Measurements from ENCODE around the gene PLXNA4.

PLXNA4 gene

GRCh38 chr7:132436121-132436520, 140.1 kb downstream of the PLXNA4 start:
- no peaks in the 10 kb centered on the region for H3K4me1 ChIP-seq (ENCODE audit: insufficient read depth, low read length, severe bottlenecking)

DNA sequence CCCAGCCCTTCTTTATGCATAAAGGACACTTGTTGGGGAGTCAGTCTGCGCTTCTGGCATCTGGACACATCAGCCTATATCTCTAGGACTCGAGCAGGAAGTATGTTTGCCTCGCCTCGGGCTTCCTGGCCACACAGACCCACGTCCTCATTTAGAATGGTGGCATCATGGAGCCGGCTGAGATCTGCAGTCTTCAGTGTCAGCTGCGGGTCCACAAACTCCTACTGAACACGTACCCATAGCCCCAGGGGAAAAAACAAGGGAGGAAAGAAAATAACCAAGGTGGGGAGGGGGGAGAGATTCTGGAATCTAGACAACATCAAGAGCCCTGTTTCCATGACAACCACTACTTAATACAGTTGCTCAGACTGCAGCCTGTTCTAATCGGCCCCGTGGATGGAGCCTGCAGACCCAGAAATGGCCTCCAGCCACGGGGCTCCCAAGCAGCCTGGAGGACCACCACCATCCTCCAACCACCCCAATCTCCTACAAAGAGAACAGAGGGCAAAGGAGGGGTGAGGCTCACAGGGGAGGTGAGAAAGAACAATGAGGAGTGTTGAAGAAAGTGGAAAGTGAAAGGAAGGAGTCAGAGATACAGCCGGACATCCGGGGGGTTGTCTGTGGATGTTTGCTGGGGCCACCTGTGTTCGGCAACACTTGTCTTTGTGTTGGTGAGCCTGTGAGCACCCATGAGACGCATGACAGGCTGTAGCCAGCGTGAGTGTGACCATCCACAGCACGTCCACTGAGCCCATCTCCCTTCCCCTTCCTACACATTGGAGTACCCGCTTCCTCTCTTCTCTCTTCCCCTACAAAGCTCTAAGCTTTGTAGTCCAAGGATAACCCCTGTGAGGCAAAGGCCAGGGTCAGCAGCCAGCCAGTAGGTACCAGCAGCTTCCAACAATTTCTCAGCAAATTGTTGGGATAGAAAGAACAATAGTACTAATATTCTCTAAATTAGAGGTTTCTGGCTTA, 141.0 kb downstream of the PLXNA4 start:
- no peak overlapping the region for H3K9ac ChIP-seq (ENCODE audit: low read length)
- H3K79me2 ChIP-seq (ENCODE audit: insufficient read depth, low read length): no peaks in the 10 kb centered on the region
- no peak overlapping the region for H3K4me3 ChIP-seq (ENCODE audit: low read depth, low read length, poor library complexity, severe bottlenecking)
- no peaks in the 10 kb centered on the region for H3K9me3 ChIP-seq (ENCODE audit: low read length)
- TF ChIP-seq, protein P1, sequence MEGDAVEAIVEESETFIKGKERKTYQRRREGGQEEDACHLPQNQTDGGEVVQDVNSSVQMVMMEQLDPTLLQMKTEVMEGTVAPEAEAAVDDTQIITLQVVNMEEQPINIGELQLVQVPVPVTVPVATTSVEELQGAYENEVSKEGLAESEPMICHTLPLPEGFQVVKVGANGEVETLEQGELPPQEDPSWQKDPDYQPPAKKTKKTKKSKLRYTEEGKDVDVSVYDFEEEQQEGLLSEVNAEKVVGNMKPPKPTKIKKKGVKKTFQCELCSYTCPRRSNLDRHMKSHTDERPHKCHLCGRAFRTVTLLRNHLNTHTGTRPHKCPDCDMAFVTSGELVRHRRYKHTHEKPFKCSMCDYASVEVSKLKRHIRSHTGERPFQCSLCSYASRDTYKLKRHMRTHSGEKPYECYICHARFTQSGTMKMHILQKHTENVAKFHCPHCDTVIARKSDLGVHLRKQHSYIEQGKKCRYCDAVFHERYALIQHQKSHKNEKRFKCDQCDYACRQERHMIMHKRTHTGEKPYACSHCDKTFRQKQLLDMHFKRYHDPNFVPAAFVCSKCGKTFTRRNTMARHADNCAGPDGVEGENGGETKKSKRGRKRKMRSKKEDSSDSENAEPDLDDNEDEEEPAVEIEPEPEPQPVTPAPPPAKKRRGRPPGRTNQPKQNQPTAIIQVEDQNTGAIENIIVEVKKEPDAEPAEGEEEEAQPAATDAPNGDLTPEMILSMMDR (IDR thresholded peaks at IDR 0.05; ENCODE audit: low read length): no peak
- no peak for TF ChIP-seq EZH2 (IDR thresholded peaks at IDR 0.05; ENCODE audit: borderline replicate concordance, low read length)
- H3K27ac ChIP-seq (ENCODE audit: low read depth, low read length, poor library complexity, severe bottlenecking): no peak overlapping the region
- no peaks in the 10 kb centered on the region for H3K9me2 ChIP-seq (ENCODE audit: low read depth, low read length)
- no peaks in the 10 kb centered on the region for H3K36me3 ChIP-seq (ENCODE audit: insufficient read depth, low read length)
- no peak overlapping the region; the same call in 1 of the 2 replicates for H3K4me2 ChIP-seq (ENCODE audit: low read length)
- no peak overlapping the region for H2AFZ ChIP-seq (ENCODE audit: low read length)
- no peaks in the 10 kb centered on the region for H3F3A ChIP-seq (ENCODE audit: insufficient read depth, low read length)
- H3K27me3 ChIP-seq (ENCODE audit: insufficient read depth, low read length): no peaks in the 10 kb centered on the region
- no peaks in the 10 kb centered on the region for H4K20me1 ChIP-seq (ENCODE audit: insufficient read depth, low read length)
- H3K4me1 ChIP-seq (ENCODE audit: insufficient read depth, low read length, severe bottlenecking): no peaks in the 10 kb centered on the region

More at GRCh38 chr7:132436121-132436520, 140.1 kb downstream of the PLXNA4 start:
- Histone ChIP-seq H3K9me2 (ENCODE audit: low read depth, low read length) (no peaks in the 10 kb centered on the region), H3K4me2 (ENCODE audit: low read length) (no peak overlapping the region), H3K27ac (ENCODE audit: low read depth, low read length, poor library complexity, severe bottlenecking) (no peak overlapping the region), H3F3A (ENCODE audit: insufficient read depth, low read length) (no peaks in the 10 kb centered on the region), H3K9ac (ENCODE audit: low read length) (no peak overlapping the region), H3K4me3 (ENCODE audit: low read depth, low read length, poor library complexity, severe bottlenecking) (no peak overlapping the region), H3K36me3 (ENCODE audit: insufficient read depth, low read length) (no peaks in the 10 kb centered on the region), H3K9me3 (ENCODE audit: low read length) (no peaks in the 10 kb centered on the region), H4K20me1 (ENCODE audit: insufficient read depth, low read length) (no peaks in the 10 kb centered on the region), H2AFZ (ENCODE audit: low read length) (no peak overlapping the region), H3K27me3 (ENCODE audit: insufficient read depth, low read length) (no peaks in the 10 kb centered on the region), H3K79me2 (ENCODE audit: insufficient read depth, low read length) (no peaks in the 10 kb centered on the region)
- TF ChIP-seq, protein P1 (IDR thresholded peaks at IDR 0.05; ENCODE audit: low read length): no peak
- no peak for TF ChIP-seq EZH2 (IDR thresholded peaks at IDR 0.05; ENCODE audit: borderline replicate concordance, low read length)

DNA sequence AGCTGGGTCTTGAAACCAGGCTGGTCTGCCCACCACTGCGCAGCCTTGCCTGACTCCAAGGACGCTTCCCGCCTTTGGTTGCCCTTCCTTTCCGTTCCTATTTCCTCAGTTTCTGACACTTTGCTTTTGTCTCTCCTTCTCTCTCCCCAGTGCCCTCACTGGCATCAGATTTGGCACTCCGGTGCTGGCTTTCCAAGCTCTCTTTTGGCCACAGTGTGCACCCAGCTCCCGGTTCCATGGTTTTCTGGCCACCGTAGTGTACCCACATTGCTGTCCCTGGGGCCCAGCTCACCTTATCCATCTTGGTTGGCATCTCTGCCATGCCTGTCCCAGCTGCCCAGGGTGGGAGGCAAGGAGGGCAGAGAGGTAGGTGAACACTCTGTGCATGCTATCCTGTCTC, 142.2 kb downstream of the PLXNA4 start:
- Histone ChIP-seq H3F3A (ENCODE audit: insufficient read depth, low read length) (no peaks in the 10 kb centered on the region), H4K20me1 (ENCODE audit: insufficient read depth, low read length) (no peaks in the 10 kb centered on the region), H3K9ac (ENCODE audit: low read length) (no peak overlapping the region), H3K4me2 (ENCODE audit: low read length) (no peak overlapping the region), H3K4me1 (ENCODE audit: insufficient read depth, low read length, severe bottlenecking) (no peaks in the 10 kb centered on the region), H3K9me3 (ENCODE audit: low read length) (no peaks in the 10 kb centered on the region), H3K27ac (ENCODE audit: low read depth, low read length, poor library complexity, severe bottlenecking) (no peak overlapping the region), H3K79me2 (ENCODE audit: insufficient read depth, low read length) (no peaks in the 10 kb centered on the region), H3K9me2 (ENCODE audit: low read depth, low read length) (no peaks in the 10 kb centered on the region), H3K36me3 (ENCODE audit: insufficient read depth, low read length) (no peaks in the 10 kb centered on the region), H3K4me3 (ENCODE audit: low read depth, low read length, poor library complexity, severe bottlenecking) (no peak overlapping the region), H2AFZ (ENCODE audit: low read length) (no peak overlapping the region), H3K27me3 (ENCODE audit: insufficient read depth, low read length) (no peaks in the 10 kb centered on the region)
- no peak for TF ChIP-seq EZH2 (IDR thresholded peaks at IDR 0.05; ENCODE audit: borderline replicate concordance, low read length)
- TF ChIP-seq, protein P1 (IDR thresholded peaks at IDR 0.05; ENCODE audit: low read length): no peak
